Ishikawa (cell line): ENCODE results near the gene RNF2.

Experiments used
- CEBPB ChIP-seq: IDR thresholded peaks from 2 replicates; pipeline ENCODE4 v1.6.1; 2012
- CREB1 ChIP-seq: IDR thresholded peaks from 2 replicates; pipeline ENCODE4 v1.6.1; 2012; ENCODE audit warnings: low read depth
- EGR1 ChIP-seq: IDR thresholded peaks from 2 replicates; pipeline ENCODE4 v1.6.1; 2012
- EP300 ChIP-seq: IDR thresholded peaks from 2 replicates; pipeline ENCODE4 v1.6.1; 2012; ENCODE audit warnings: borderline replicate concordance
- FOXM1 ChIP-seq: IDR thresholded peaks from 2 replicates; pipeline ENCODE4 v1.6.1; 2012; ENCODE audit warnings: low read depth, borderline replicate concordance
- MAX ChIP-seq: IDR thresholded peaks from 2 replicates; pipeline ENCODE4 v1.6.1; 2012
- NFIC ChIP-seq: IDR thresholded peaks from 2 replicates; pipeline ENCODE4 v1.6.1; 2012
- RAD21 ChIP-seq: IDR thresholded peaks from 2 replicates; pipeline ENCODE4 v1.6.1; 2012; ENCODE audit warnings: low read depth
- TAF1 ChIP-seq: IDR thresholded peaks from 2 replicates; pipeline ENCODE4 v1.6.1; 2012; ENCODE audit warnings: low read depth, mild to moderate bottlenecking
- TCF12 ChIP-seq: IDR thresholded peaks from 2 replicates; pipeline ENCODE4 v1.6.1; 2012; ENCODE audit warnings: low read depth
- TEAD4 ChIP-seq: IDR thresholded peaks from 2 replicates; pipeline ENCODE4 v1.6.1; 2012
- YY1 ChIP-seq: IDR thresholded peaks from 2 replicates; pipeline ENCODE4 v1.6.1; 2012; ENCODE audit warnings: low read depth
- ZBTB7A ChIP-seq: IDR thresholded peaks from 2 replicates; pipeline ENCODE4 v1.6.1; 2012; ENCODE audit warnings: low read depth
- TF ChIP-seq, protein P1 (sequence below): IDR thresholded peaks from 2 replicates; pipeline ENCODE4 v1.6.1; 2012
- TF ChIP-seq, protein P2 (sequence below): IDR thresholded peaks from 2 replicates; pipeline ENCODE4 v1.6.1; 2012; ENCODE audit warnings: low read depth, mild to moderate bottlenecking

The RNF2 gene

GRCh38 chr1:185015631-185016030, 29.7 kb upstream of the RNF2 start:
- TF ChIP-seq CREB1 (no peak), MAX (no peak), CEBPB (no peak), EP300 (no peak), TCF12 (no peak), NFIC (no peak), FOXM1 (no peak), RAD21 (no peak), TAF1 (no peak), TEAD4 (no peak), YY1 (no peak), EGR1 (no peak), ZBTB7A (no peak)
- TF ChIP-seq, protein P1, sequence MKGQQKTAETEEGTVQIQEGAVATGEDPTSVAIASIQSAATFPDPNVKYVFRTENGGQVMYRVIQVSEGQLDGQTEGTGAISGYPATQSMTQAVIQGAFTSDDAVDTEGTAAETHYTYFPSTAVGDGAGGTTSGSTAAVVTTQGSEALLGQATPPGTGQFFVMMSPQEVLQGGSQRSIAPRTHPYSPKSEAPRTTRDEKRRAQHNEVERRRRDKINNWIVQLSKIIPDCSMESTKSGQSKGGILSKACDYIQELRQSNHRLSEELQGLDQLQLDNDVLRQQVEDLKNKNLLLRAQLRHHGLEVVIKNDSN = no peak
- TF ChIP-seq, protein P2, sequence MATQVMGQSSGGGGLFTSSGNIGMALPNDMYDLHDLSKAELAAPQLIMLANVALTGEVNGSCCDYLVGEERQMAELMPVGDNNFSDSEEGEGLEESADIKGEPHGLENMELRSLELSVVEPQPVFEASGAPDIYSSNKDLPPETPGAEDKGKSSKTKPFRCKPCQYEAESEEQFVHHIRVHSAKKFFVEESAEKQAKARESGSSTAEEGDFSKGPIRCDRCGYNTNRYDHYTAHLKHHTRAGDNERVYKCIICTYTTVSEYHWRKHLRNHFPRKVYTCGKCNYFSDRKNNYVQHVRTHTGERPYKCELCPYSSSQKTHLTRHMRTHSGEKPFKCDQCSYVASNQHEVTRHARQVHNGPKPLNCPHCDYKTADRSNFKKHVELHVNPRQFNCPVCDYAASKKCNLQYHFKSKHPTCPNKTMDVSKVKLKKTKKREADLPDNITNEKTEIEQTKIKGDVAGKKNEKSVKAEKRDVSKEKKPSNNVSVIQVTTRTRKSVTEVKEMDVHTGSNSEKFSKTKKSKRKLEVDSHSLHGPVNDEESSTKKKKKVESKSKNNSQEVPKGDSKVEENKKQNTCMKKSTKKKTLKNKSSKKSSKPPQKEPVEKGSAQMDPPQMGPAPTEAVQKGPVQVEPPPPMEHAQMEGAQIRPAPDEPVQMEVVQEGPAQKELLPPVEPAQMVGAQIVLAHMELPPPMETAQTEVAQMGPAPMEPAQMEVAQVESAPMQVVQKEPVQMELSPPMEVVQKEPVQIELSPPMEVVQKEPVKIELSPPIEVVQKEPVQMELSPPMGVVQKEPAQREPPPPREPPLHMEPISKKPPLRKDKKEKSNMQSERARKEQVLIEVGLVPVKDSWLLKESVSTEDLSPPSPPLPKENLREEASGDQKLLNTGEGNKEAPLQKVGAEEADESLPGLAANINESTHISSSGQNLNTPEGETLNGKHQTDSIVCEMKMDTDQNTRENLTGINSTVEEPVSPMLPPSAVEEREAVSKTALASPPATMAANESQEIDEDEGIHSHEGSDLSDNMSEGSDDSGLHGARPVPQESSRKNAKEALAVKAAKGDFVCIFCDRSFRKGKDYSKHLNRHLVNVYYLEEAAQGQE = no peak

GRCh38 chr1:185016880-185017279, 28.5 kb upstream of the RNF2 start:
- TF ChIP-seq CEBPB = no peak

DNA sequence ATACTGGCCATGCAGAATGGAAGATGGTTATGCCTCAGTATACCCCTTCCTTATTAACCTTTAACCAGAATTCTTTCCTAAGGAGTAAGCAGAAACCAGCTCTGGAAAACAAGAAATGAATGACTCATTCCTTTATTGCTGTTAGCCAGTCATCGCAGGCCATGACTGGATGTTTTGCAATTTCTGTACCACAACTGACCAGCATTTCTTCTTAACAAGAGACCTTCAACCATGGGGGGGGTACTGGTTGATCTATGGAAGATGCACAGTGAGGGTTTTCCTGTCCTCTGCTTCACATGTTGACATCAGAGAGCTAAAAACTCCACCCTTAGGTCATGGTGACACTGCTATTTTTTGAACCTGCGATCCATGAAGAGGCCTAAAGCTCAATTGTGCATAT, 28.0 kb upstream of the RNF2 start:
- TF ChIP-seq TEAD4 (no peak), CEBPB (0 out of 2 replicates have a peak, but pooled peaks have one; percentile 32)

- TF ChIP-seq MAX = no peak
- TF ChIP-seq EGR1 = no peak
- TF ChIP-seq EP300 = no peak
- TF ChIP-seq, protein P1 = no peak
- TF ChIP-seq YY1 = no peak
- TF ChIP-seq, protein P2 = no peak
- no peak for TF ChIP-seq CEBPB
These were observed 27.4 kb upstream of the RNF2 start for GRCh38 chr1:185017966-185018365.

- TF ChIP-seq CREB1 (no peak), EGR1 (no peak), FOXM1 (no peak), MAX (no peak), TAF1 (no peak), EP300 (no peak), CEBPB (no peak), TCF12 (no peak), ZBTB7A (no peak), TEAD4 (no peak), RAD21 (no peak)
- TF ChIP-seq, protein P1 = no peak
- TF ChIP-seq, protein P2 = no peak
These were observed 18.0 kb upstream of the RNF2 start for GRCh38 chr1:185027252-185027882.
